SHP77 treated with DMSO at 0.1 percent for 48 hours (cell line): ENCODE data around the gene EVL.

Experiments used
- DNase-seq: peaks from one replicate; lab custom pipeline; 2025; lab: John Stamatoyannopoulos, UW

EVL gene

GRCh38 chr14:100067481-100067880 lies 2.3 kb downstream of the EVL start:
- no peak for DNase-seq

GRCh38 chr14:100067971-100068959 lies 3.0 kb downstream of the EVL start:
- no peak for DNase-seq

DNA sequence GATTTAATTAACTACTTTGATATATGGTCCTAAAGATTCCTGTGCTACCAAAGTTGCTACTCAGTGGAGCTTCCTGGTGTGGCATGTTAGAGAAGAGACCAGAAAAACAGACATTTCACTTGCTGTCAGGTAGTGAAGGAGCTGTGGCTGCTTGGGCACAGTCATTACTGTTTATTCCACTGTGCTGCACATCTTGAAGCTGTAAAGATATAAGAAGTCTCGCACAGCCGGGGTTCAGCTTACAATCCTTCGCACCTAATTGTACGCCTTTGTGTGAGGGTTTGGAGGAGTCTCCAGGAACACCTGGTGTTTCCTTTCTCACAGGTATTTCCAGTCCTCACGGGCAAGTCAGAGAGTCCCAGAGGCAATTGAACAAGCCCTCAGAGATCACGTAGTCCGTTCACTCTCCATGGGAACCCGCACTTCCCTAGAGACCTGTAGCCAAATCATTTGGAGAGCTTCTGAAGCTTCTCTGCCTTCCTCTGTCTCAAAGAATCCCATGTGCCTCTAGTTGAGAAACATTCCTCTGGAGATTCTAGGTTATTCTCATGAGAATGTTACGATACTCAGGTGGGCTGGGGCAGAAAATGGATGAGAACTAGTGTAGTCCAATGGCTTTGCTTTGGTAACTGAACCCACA lies 4.1 kb downstream of the EVL start:
- DNase-seq, result no peak

GRCh38 chr14:100070310-100070709 lies 5.1 kb downstream of the EVL start:
- no peak for DNase-seq

GRCh38 chr14:100071545-100071944 lies 6.3 kb downstream of the EVL start:
- no peak for DNase-seq

DNA sequence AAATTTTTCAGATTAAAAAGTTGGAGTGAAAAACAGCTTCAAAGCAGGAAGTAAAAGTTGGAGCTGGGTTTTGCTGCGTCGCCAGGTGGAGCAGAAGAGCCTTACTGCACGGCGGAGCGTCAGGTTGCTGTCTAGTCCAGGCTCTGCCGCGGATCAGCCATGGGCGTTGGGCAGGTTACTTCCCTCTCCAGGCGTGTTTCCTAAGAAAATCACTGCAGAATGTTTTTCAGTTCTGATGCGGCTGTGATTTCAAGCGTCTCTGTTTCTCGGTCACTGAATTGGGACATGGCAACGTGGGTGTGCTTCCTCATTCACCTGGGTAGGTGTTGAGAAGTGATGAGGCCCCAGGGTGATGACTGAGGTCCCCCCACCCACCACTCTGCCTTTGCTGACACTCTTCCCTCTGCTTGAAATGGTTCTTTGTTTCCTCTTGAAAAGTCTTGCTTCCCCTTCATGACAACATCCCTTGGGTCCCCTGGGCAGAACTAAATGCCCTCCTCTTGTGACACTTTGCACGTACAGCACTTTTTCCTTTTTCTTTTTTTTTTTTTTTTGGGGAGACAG lies 7.6 kb downstream of the EVL start:
- DNase-seq, result no peak

DNA sequence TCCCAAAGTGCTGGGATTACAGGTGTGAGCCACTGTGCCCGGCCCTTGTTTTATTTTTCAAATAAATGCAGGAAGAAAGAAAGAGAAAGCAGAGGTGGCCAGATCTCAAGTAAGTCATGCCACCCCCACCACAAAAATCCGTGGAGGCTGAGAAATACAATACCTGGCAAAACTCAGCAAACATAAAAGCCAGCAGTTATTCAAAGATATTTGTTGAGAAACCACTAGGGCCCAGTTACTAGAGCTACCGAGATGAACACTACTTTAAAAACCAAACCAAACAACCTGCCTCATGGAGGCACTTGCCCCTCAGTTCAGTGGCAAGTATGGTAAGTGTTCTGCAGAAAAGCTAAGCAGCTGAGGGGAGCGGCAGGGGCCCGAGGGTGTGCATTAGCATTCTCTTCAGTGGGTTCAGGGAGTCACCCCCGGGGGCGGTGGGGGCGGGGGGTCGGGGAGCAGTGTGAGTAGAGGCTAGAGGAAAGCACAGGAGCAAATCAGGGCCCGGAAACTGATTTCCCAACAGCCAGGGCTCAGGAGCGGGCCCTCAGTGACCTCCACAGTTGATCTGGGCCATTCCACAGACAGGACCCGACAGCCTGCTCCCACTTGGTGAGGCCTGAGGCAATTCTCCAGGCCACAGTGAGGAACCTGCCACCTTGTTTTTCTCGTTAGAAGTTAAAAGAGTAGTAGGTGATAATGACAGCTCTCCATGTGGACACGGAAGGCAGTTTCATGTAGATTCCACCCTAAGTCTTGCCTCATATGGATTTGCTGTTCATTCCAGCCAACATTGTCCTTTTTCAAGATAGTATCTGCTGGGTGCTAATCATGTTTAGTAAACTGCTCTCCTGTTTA lies 8.6 kb downstream of the EVL start:
- DNase-seq, result no peak

- no peak for DNase-seq
Observed at GRCh38 chr14:100074431-100075100, 9.3 kb downstream of the EVL start.

DNA sequence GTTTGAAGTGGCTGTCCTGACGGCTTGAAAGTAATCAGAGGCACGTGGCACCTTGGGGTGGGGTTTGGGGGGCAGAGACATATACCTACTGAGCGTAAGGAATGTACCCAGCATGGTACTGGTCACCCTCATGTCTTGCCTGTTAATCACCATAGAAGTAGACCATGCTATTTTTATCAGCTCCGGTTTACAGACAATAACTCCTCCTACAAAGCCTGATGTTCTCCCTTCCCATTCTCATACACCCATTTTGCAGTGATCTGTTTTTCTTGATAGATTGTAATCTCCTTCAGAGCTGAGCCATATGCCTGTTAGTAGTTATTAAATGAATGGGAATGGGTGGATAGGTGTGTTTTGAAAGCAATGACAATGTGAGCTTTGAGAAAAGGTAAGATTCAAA lies 10.5 kb downstream of the EVL start:
- no peak for DNase-seq

GRCh38 chr14:100076133-100076532 lies 10.9 kb downstream of the EVL start:
- no peak for DNase-seq

DNA sequence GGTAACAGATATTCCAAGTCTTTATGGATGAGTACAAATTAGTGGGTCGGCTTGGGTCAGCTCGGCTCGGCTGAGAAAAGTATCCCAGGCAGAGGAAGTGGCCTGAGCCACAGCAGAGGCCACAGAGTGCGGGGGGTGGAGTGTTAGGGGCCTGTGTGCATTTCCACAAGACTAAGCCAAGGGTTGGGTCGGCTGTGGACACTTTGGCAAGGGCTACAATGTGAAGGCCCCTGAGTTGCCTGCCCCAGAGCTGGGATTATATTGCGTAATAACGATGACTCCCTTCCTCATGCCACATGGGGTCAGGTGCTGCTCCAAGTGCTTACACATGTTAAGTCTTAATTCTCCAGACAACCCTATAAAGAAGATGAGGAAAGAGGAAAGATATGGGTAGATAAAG lies 11.4 kb downstream of the EVL start:
- no peak for DNase-seq

DNA sequence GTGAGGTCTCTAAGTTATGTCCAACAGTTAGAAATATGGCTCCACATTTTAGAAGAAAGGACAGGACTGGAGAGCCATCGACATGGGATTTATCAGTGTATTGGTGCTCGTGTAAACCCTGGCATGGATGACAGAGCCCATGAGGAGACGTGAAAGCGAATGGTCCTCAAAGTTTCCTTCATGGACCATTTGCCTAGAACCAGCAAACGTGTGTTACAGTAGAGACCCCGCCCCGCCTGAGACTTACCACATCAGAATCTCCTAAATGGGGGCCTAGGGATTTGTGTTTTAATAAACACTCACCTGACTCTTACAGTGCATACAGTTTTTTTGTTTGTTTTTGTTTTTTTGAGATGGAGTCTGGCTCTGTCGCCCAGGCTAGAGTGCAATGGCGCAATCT lies 12.2 kb downstream of the EVL start:
- no peak for DNase-seq

DNA sequence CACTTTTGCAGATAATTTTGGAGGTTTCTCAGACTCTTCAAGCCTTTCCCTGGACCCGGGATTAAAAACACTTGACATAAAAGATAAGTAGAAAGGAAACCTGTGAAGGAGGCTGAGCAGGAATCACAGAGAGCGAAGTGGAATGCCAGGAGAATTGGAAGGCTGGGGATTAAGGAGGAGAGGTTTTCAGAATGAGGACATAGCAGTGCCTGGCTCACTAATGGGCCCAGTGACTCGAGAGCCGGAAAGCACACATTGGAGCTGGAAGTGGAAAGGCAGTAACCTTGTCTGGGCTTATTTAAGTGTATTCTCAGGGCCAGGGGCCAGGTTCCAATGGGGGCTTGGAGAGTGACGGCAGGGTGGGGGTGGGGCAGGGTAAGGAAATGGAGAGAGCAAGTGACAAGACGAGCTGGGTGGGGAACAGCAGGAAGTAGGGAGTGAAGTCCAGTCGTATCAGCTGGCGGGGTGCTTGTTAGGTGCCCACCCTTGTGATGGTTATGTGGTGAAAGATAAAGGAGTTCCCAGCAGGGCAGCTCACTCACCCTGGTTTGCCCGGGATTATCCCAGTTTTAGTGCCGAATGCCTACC lies 13.1 kb downstream of the EVL start:
- no peak for DNase-seq

- no peak for DNase-seq
Observed at GRCh38 chr14:100078997-100079725, 13.9 kb downstream of the EVL start.

DNA sequence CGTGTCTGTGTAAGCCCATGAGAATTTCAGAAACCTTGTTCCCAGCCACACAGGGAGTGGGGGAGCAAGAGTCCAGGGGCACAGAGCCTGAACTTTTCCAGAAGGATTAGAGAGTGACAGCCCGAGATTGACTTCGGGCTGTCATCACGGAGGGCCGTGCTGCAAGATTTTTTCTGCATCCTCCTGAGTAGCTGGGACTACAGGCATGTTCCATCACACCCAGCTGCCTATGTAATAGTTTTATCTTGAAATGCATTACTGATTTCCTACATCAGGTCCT lies 14.4 kb downstream of the EVL start:
- no peak for DNase-seq

DNA sequence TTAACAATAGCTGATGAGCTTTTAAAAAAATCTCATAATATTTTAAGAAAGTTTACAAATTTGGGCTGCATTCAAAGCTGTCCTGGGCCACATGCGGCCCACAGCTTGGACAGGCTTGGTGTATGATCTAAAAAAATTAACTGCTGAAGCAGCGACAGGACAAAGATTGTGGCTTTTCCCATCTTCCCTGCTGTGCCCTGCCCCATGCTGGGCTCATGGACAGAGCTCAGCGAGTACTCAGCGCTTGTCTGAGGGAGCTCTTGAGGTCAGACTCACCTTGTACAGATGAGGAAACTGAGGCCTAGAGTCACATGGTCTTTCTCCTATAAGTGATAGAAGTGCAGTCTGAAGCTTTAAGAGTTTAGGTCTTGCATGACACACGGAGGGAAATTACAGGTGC lies 15.0 kb downstream of the EVL start:
- DNase-seq, result no peak

GRCh38 chr14:100081997-100082625 lies 16.9 kb downstream of the EVL start:
- no peak for DNase-seq

- no peak for DNase-seq
Observed at GRCh38 chr14:100082723-100083122, 17.5 kb downstream of the EVL start.

- DNase-seq, result no peak
Observed at GRCh38 chr14:100083706-100084105, 18.5 kb downstream of the EVL start.

DNA sequence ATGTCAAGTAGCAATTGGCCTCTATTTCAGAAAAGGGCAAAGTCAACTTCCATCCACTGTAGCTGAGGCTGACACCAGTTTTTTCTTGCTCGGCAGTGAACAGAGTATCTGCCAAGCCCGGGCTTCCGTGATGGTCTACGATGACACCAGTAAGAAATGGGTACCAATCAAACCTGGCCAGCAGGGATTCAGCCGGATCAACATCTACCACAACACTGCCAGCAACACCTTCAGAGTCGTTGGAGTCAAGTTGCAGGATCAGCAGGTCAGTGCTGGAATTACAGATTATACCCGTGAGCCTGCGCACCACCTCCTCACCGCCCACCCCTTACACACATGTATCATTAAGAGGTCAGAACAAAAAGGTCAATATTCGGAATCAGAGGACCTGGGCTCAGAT lies 19.4 kb downstream of the EVL start:
- no peak for DNase-seq
